T-helper 1 cell (primary cell): Measurements from ENCODE around the gene EIF2D.
A peak's percentile ranks its signal among the peaks of the same experiment; 100 is the strongest.
"Not testable (repeated sequence)": the region's sequence is repeated elsewhere in the genome, so short reads cannot be mapped to it uniquely, and the experiment has no call there.

ENCODE experiments used
- DNase-seq, 5 donors: peaks; one replicate each; pipeline ENCODE4 v3.0.0-alpha.2; 2012 to 2020
- total RNA-seq, 4 donors: gene quantifications; one replicate each; lab custom pipeline; 2026; lab: John Stamatoyannopoulos, UW

The EIF2D gene
- total RNA-seq, result 42.6 to 58.6 (median 46.6) reads per million in 4 donors

GRCh38 chr1:206612129-206612876 lies at the start of gene EIF2D:
EIF2D (minus strand) TSS chr1:206612465; CDS start chr1:206612342, 123 bp downstream.
- peak; percentile 89 to 96 (median 90) for DNase-seq

GRCh38 chr1:206661161-206661820 lies 49.0 kb upstream of the EIF2D start:
- no peak for DNase-seq

GRCh38 chr1:206660136-206660535 lies 47.9 kb upstream of the EIF2D start:
- DNase-seq, result no peak

- DNase-seq, result no peak
These were observed 46.7 kb upstream of the EIF2D start for GRCh38 chr1:206658981-206659273.

- peak in 4 of 5 donors; percentile 29 to 44 (median 38) for DNase-seq
These were observed 46.2 kb upstream of the EIF2D start for GRCh38 chr1:206658264-206658980.

GRCh38 chr1:206657751-206658150 lies 45.5 kb upstream of the EIF2D start:
- DNase-seq, result no peak

- DNase-seq, result no peak
These were observed 44.7 kb upstream of the EIF2D start for GRCh38 chr1:206656936-206657335.

GRCh38 chr1:206655471-206655882 lies 43.2 kb upstream of the EIF2D start:
- no peak for DNase-seq

- DNase-seq, result no peak
These were observed 42.6 kb upstream of the EIF2D start for GRCh38 chr1:206654828-206655227.

- no peak for DNase-seq
These were observed 41.6 kb upstream of the EIF2D start for GRCh38 chr1:206653715-206654459.

- DNase-seq, result no peak
These were observed 40.0 kb upstream of the EIF2D start for GRCh38 chr1:206651958-206652890.

GRCh38 chr1:206651014-206651413 lies 38.7 kb upstream of the EIF2D start:
- DNase-seq, result no peak

GRCh38 chr1:206649261-206649921 lies 37.1 kb upstream of the EIF2D start:
- no peak for DNase-seq

GRCh38 chr1:206647224-206647623 lies 35.0 kb upstream of the EIF2D start:
- no peak for DNase-seq

GRCh38 chr1:206646504-206646903 lies 34.2 kb upstream of the EIF2D start:
- no peak for DNase-seq

GRCh38 chr1:206643118-206643698 lies 30.9 kb upstream of the EIF2D start:
- DNase-seq, result no peak

GRCh38 chr1:206642074-206642473 lies 29.8 kb upstream of the EIF2D start:
- DNase-seq, result not testable (repeated sequence)

GRCh38 chr1:206637605-206638004 lies 25.3 kb upstream of the EIF2D start:
- DNase-seq, result no peak

GRCh38 chr1:206636671-206637070 lies 24.4 kb upstream of the EIF2D start:
- no peak for DNase-seq

- DNase-seq, result peak in 1 of 5 donors; percentile 9
These were observed 23.7 kb upstream of the EIF2D start for GRCh38 chr1:206635978-206636345.
